Activated B cell treated with CpG ODN at 0.5 μM for 24 hours (primary cell): ENCODE data around the gene FOXC1. TPM values are rescaled to one million over a fixed set of nuclear protein-coding genes. Genes with fewer than 3 reads are reported as not detected.

ENCODE experiments used
- ATAC-seq: fragments of 200-7000 bp; cut with Tn5 transposase; one replicate; pipeline ENCODE4 v1.10.0; 2021; ENCODE audit warnings: low read depth, mild to moderate bottlenecking, moderate library complexity
- CTCF ChIA-PET: fragments of 350-600 bp; sonication (Branson Sonifier 250); formaldehyde crosslinking; loops from one replicate; lab custom pipeline; 2021; ENCODE audit warnings: antibody characterized with exemption; lab: Charles Lee
- POLR2A ChIA-PET: fragments of 350-600 bp; sonication (Branson Sonifier 250); formaldehyde crosslinking; loops from one replicate; lab custom pipeline; 2021; ENCODE audit warnings: antibody characterized with exemption; lab: Charles Lee
- DNase-seq: peaks from one replicate; pipeline ENCODE4 v3.0.0; 2022
- H3K27ac Mint-ChIP-seq: one replicate; pipeline ENCODE4 v1.8.0; 2020; ENCODE audit warnings: mixed read lengths
- H3K27me3 Mint-ChIP-seq: one replicate; pipeline ENCODE4 v1.8.0; 2021; ENCODE audit warnings: mixed read lengths
- H3K36me3 Mint-ChIP-seq: one replicate; pipeline ENCODE4 v1.8.0; 2021; ENCODE audit warnings: low read depth, mixed read lengths
- H3K4me1 Mint-ChIP-seq: one replicate; pipeline ENCODE4 v1.8.0; 2021; ENCODE audit warnings: mixed read lengths
- H3K4me3 Mint-ChIP-seq: one replicate; pipeline ENCODE4 v1.8.0; 2020; ENCODE audit warnings: mild to moderate bottlenecking, mixed read lengths
- H3K9me3 Mint-ChIP-seq: one replicate; pipeline ENCODE4 v1.8.0; 2020; ENCODE audit warnings: mixed read lengths
- intact Hi-C: fragments of 100-400 bp; cut with micrococcal nuclease; formaldehyde crosslinking; loops from one replicate; pipeline ENCODE4 v1.15.1; 2024
- total RNA-seq: library from RNA; stranded (reverse); gene quantifications from 2 replicates; pipeline ENCODE4 v1.2.3, GENCODE V29; 2022
- TF ChIP-seq, protein P1 (sequence below): fragments of 200-600 bp; IDR thresholded peaks from one replicate; pipeline ENCODE4 v1.8.0; 2022; ENCODE audit warnings: antibody characterized with exemption, mild to moderate bottlenecking

Gene FOXC1
- total RNA-seq, 1 donor from 2014 or later: 1.00 TPM

GRCh38 chr6:1641343-1641885 is 31.7 kb downstream of the FOXC1 start:
- intact Hi-C loops: no loop called here
- no peaks in the 10 kb centered on the region for H3K9me3 Mint-ChIP-seq
- ChIA-PET CTCF (no interaction called here), POLR2A (interaction anchor here (0.7 kb wide), 1 partner anchor 92 kb away, joined by 3 read pairs; no protein-coding TSS in a partner anchor)
- no peak overlapping the region for H3K4me3 Mint-ChIP-seq
- H3K27ac Mint-ChIP-seq: no peak overlapping the region
- ATAC-seq (no peak), DNase-seq (no peak)
- peaks cover 16% of the 10 kb centered on the region for H3K4me1 Mint-ChIP-seq
- H3K27me3 Mint-ChIP-seq: no peaks in the 10 kb centered on the region
- TF ChIP-seq, protein P1, sequence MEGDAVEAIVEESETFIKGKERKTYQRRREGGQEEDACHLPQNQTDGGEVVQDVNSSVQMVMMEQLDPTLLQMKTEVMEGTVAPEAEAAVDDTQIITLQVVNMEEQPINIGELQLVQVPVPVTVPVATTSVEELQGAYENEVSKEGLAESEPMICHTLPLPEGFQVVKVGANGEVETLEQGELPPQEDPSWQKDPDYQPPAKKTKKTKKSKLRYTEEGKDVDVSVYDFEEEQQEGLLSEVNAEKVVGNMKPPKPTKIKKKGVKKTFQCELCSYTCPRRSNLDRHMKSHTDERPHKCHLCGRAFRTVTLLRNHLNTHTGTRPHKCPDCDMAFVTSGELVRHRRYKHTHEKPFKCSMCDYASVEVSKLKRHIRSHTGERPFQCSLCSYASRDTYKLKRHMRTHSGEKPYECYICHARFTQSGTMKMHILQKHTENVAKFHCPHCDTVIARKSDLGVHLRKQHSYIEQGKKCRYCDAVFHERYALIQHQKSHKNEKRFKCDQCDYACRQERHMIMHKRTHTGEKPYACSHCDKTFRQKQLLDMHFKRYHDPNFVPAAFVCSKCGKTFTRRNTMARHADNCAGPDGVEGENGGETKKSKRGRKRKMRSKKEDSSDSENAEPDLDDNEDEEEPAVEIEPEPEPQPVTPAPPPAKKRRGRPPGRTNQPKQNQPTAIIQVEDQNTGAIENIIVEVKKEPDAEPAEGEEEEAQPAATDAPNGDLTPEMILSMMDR: no peak
- no peaks in the 10 kb centered on the region for H3K36me3 Mint-ChIP-seq

DNA sequence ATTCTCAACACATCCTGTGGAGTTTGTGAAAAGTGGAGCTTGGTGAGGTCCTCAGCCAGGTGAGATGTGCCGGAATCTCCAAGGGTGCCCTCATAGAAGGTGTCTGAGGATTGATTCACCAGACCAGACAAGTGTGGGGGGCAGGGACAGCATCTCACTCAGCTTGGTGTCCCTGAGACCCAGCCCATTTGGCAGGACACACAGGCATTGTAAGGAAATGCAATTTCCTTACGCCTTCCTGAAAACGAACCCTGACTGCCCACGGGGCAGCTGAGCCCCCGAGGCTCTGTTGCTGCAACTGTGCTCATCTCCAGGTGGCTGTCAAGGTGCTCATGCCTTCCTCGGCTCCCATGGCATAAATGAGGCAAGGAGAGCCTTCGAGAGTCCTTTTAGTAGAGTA is 33.4 kb downstream of the FOXC1 start:
- ATAC-seq: no peak
- POLR2A ChIA-PET: no interaction called here
- no peak overlapping the region for H3K27ac Mint-ChIP-seq

GRCh38 chr6:1643830-1644445 is 34.2 kb downstream of the FOXC1 start:
- ATAC-seq: no peak
- Mint-ChIP-seq H3K27ac (no peak overlapping the region), H3K4me3 (no peak overlapping the region), H3K9me3 (no peaks in the 10 kb centered on the region), H3K4me1 (no peaks in the 10 kb centered on the region), H3K27me3 (no peaks in the 10 kb centered on the region), H3K36me3 (no peaks in the 10 kb centered on the region)
- ChIA-PET POLR2A (interaction anchor here (0.7 kb wide), 2 partner anchors 183 to 549 kb away, joined by 6 to 13 read pairs; no protein-coding TSS in a partner anchor), CTCF (no interaction called here)
- TF ChIP-seq, protein P1: no peak
- no peak for DNase-seq
- intact Hi-C loops: no loop called here

More for the DNA sequence above, 33.4 kb downstream of the FOXC1 start:
- Mint-ChIP-seq H3K4me3 (no peak overlapping the region), H3K27me3 (no peaks in the 10 kb centered on the region), H3K36me3 (no peaks in the 10 kb centered on the region), H3K9me3 (no peaks in the 10 kb centered on the region), H3K4me1 (peaks cover under 1% of the 10 kb centered on the region)
- CTCF ChIA-PET: no interaction called here
- TF ChIP-seq, protein P1: no peak
- intact Hi-C loops: no loop called here
- no peak for DNase-seq

- CTCF ChIA-PET: no interaction called here
- TF ChIP-seq, protein P1: no peak
- no peaks in the 10 kb centered on the region for H3K36me3 Mint-ChIP-seq
- intact Hi-C loops: no loop called here
- POLR2A ChIA-PET: interaction anchor here (0.7 kb wide), 2 partner anchors 182 to 548 kb away, joined by 6 to 13 read pairs; no protein-coding TSS in a partner anchor
- no peak overlapping the region for H3K27ac Mint-ChIP-seq
- DNase-seq (no peak), ATAC-seq (no peak)
- H3K4me1 Mint-ChIP-seq: no peaks in the 10 kb centered on the region
- H3K9me3 Mint-ChIP-seq: no peaks in the 10 kb centered on the region
- no peaks in the 10 kb centered on the region for H3K27me3 Mint-ChIP-seq
- no peak overlapping the region for H3K4me3 Mint-ChIP-seq
These were observed 34.9 kb downstream of the FOXC1 start for GRCh38 chr6:1644516-1645060.

DNA sequence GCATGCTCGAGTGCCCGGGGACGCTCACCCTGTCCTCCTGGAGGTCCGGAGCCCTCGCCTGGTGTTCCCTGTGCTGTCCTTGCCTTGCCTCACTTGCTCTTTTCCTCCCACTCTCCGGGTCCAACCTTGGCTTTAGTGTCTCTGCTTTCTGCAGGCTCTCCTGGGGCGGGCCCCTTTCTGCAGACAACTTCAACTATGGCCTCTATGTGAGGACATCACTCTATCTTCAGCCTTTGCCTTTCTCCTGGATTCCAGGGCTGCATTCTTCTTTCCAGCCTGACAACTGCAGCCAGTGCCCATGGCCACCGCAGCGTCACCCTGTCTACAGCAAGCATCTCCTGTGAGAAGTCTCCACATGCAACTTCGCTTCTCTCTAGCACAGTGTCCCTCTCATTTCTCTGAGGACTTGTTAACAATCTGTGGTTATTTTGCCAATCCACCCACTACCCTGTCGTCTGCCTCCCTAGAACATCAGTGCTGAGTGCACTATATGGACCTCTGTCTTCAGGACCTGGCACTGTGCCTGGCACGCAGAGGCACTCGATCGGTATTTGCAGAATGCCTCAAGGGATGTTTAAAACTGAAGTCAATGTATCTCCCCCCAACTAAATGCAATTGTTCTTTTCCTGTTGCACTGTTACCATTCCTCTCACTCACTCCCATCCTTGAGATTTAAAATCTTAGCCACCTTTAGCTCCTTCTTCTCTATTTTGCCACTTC is 35.9 kb downstream of the FOXC1 start:
- DNase-seq (no peak), ATAC-seq (no peak)
- Mint-ChIP-seq H3K4me3 (no peak overlapping the region), H3K27me3 (no peaks in the 10 kb centered on the region), H3K9me3 (no peaks in the 10 kb centered on the region), H3K27ac (no peak overlapping the region), H3K36me3 (no peaks in the 10 kb centered on the region), H3K4me1 (no peaks in the 10 kb centered on the region)
- TF ChIP-seq, protein P1: no peak
- intact Hi-C loops: no loop called here
- ChIA-PET POLR2A (no interaction called here), CTCF (no interaction called here)
